Measurements from ENCODE around the gene GPR146.

- TF ChIP-seq EZH2phosphoT487 (IDR thresholded peaks at IDR 0.05; ENCODE audit: borderline replicate concordance, low read length) (no peak), CTCF (IDR thresholded peaks at IDR 0.05; ENCODE audit: low read depth, low read length, poor library complexity, severe bottlenecking) (no peak)
Measured at GRCh38 chr7:1078519-1078918, 34.2 kb downstream of the GPR146 start.
